Stimulated activated naive B cell treated with anti-CD40 and anti-IgM and Interleukin-4, amounts not matched to agents 10 μg/mL and 1 μg/mL and 100 μg/mL, for 72 hours (primary cell): ENCODE results near the gene OR5W2.
"Not testable (repeated sequence)": the region's sequence is repeated elsewhere in the genome, so short reads cannot be mapped to it uniquely, and the experiment has no call there.

ENCODE experiments used
- ATAC-seq, 2 donors: fragments of 150-1000 bp; cut with Tn5 transposase; replicated peaks; 2 replicates each; pipeline ENCODE4 v1.10.0; 2021; ENCODE audit warnings: moderate library complexity in 1 of 2
- DNase-seq: peaks from one replicate; pipeline ENCODE4 v3.0.0; 2021
- H3K27ac Mint-ChIP-seq: one replicate; pipeline ENCODE4 v1.8.0; 2022; ENCODE audit warnings: mild to moderate bottlenecking, mixed read lengths
- H3K27me3 Mint-ChIP-seq, 2 donors: one replicate each; pipeline ENCODE4 v1.8.0; 2022; ENCODE audit warnings: mixed read lengths in 2 of 2
- H3K36me3 Mint-ChIP-seq, 2 donors: one replicate each; pipeline ENCODE4 v1.8.0; 2022; ENCODE audit warnings: mixed read lengths in 2 of 2, mild to moderate bottlenecking in 1 of 2
- H3K4me1 Mint-ChIP-seq, 2 donors: one replicate each; pipeline ENCODE4 v1.8.0; 2022; ENCODE audit warnings: mixed read lengths in 2 of 2, mild to moderate bottlenecking in 1 of 2
- H3K4me3 Mint-ChIP-seq, 2 donors: one replicate each; pipeline ENCODE4 v1.8.0; 2022; ENCODE audit warnings: mild to moderate bottlenecking in 2 of 2, mixed read lengths in 2 of 2, moderate library complexity in 1 of 2
- H3K9me3 Mint-ChIP-seq, 2 donors: one replicate each; pipeline ENCODE4 v1.8.0; 2022; ENCODE audit warnings: mixed read lengths in 2 of 2, mild to moderate bottlenecking in 1 of 2

The OR5W2 gene

GRCh38 chr11:55914482-55914881 lies at the start of gene OR5W2:
TSS of gene OR5W2 (minus strand) at chr11:55914582. CDS start at chr11:55914582, 0 bp downstream.
- H3K27me3 Mint-ChIP-seq: no peaks in the 10 kb centered on the region
- H3K4me3 Mint-ChIP-seq: no peak within 1 kb of the TSS
- H3K4me1 Mint-ChIP-seq: no peaks in the 10 kb centered on the region
- H3K27ac Mint-ChIP-seq: no peak within 1 kb of the TSS
- H3K9me3 Mint-ChIP-seq: peaks cover 5 to 7% of the 10 kb centered on the region in 2 donors
- DNase-seq (no peak), ATAC-seq (no peak)
- no peaks in the 10 kb centered on the region for H3K36me3 Mint-ChIP-seq

DNA sequence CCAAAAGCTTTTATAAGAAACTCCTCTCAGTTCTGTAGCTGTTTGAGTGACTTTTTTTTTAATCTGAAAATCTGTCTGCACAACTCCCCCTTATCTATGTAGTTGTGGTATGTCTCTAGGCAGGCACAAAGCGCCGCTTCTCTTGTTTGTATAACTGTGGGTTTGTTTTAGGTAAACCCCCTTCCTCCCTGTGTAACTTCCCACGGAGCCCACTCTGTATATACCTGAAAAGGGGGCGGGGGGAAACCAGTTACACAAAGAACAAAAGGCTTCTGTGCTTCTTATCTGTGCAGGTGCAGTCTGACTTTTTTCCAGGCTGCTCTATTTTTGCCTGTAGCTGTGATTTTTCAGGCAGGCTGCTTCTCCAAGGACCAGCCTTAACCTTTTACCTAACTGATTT lies 42.1 kb upstream of the OR5W2 start:
- Mint-ChIP-seq H3K9me3 (no peaks in the 10 kb centered on the region), H3K4me1 (no peaks in the 10 kb centered on the region), H3K27ac (no peak overlapping the region), H3K36me3 (no peaks in the 10 kb centered on the region), H3K27me3 (no peaks in the 10 kb centered on the region), H3K4me3 (no peak overlapping the region)
- no peak for DNase-seq
- ATAC-seq: no peak

- Mint-ChIP-seq H3K27ac (no peak overlapping the region), H3K36me3 (no peaks in the 10 kb centered on the region), H3K4me1 (no peaks in the 10 kb centered on the region), H3K9me3 (no peaks in the 10 kb centered on the region), H3K4me3 (no peak overlapping the region), H3K27me3 (no peaks in the 10 kb centered on the region)
- no peak for DNase-seq
- ATAC-seq: no peak
Measured at GRCh38 chr11:55949330-55949729, 34.9 kb upstream of the OR5W2 start.

GRCh38 chr11:55942785-55943392 lies 28.5 kb upstream of the OR5W2 start:
- ATAC-seq (no peak), DNase-seq (no peak)
- Mint-ChIP-seq H3K9me3 (peaks cover 0 to 1% of the 10 kb centered on the region in 2 donors), H3K4me1 (no peaks in the 10 kb centered on the region), H3K4me3 (no peak overlapping the region), H3K27me3 (no peaks in the 10 kb centered on the region), H3K36me3 (no peaks in the 10 kb centered on the region), H3K27ac (no peak overlapping the region)

GRCh38 chr11:55936300-55936699 lies 21.9 kb upstream of the OR5W2 start, which contains the start of gene OR5I1:
TSS of gene OR5I1 (minus strand) at chr11:55936400. CDS start at chr11:55936400, 0 bp downstream.
- H3K27ac Mint-ChIP-seq: no peak within 1 kb of the TSS

DNA sequence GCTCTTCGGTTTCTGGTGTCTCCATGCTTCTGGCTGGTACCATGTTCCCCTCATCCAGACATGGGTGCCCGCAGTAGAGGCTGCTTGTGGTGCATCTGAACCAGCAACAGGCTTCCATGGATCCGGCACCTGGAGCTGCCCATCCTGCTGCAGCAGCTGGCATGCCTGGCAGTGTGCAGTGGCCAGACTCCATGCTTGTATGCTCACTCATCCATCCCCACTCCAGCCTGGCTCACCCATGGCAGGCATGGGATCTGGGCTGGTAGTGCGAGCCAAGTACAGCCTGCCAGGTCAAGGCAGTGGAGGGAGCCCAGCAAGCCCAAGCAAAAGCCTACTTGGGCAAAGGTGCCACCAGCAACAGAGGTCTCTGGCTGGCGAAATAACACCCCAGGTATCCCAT lies 6.2 kb upstream of the OR5W2 start:
- no peaks in the 10 kb centered on the region for H3K27me3 Mint-ChIP-seq
- peaks cover 0 to 5% of the 10 kb centered on the region in 2 donors for H3K9me3 Mint-ChIP-seq
- H3K27ac Mint-ChIP-seq: no peak overlapping the region
- DNase-seq (no peak), ATAC-seq (no peak)
- no peak overlapping the region for H3K4me3 Mint-ChIP-seq
- H3K4me1 Mint-ChIP-seq: no peaks in the 10 kb centered on the region
- no peaks in the 10 kb centered on the region for H3K36me3 Mint-ChIP-seq

More at GRCh38 chr11:55936300-55936699, 21.9 kb upstream of the OR5W2 start, which contains the start of gene OR5I1:
- no peak for ATAC-seq
- no peak within 1 kb of the TSS for H3K4me3 Mint-ChIP-seq
- no peak for DNase-seq
- no peaks in the 10 kb centered on the region for H3K36me3 Mint-ChIP-seq
- H3K4me1 Mint-ChIP-seq: no peaks in the 10 kb centered on the region
- peaks cover 0 to 1% of the 10 kb centered on the region in 2 donors for H3K9me3 Mint-ChIP-seq
- no peaks in the 10 kb centered on the region for H3K27me3 Mint-ChIP-seq

DNA sequence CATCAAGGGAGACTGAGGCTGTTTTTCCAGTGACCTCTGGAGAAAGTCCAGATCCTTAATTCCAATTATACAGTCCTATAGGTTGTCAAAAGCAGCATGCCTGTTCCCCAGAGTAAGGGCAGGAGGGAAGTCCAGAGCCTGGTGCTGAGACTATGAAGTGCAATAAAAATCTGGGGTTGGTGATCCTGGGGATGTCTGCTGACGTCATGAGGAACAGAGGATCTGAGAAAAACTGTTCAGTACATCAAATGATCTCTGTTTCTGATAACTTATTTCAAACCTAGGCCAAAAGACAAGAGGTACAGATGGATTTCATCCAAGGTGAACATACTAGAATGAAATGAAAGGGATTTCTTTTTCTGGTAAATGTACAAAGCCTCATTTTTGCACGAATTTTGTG lies 12.1 kb downstream of the OR5W2 start:
- no peaks in the 10 kb centered on the region for H3K36me3 Mint-ChIP-seq
- no peaks in the 10 kb centered on the region for H3K4me1 Mint-ChIP-seq
- peaks cover 0 to 3% of the 10 kb centered on the region in 2 donors for H3K9me3 Mint-ChIP-seq
- H3K4me3 Mint-ChIP-seq: no peak overlapping the region
- no peak for ATAC-seq
- DNase-seq: no peak
- no peak overlapping the region for H3K27ac Mint-ChIP-seq
- H3K27me3 Mint-ChIP-seq: no peaks in the 10 kb centered on the region

DNA sequence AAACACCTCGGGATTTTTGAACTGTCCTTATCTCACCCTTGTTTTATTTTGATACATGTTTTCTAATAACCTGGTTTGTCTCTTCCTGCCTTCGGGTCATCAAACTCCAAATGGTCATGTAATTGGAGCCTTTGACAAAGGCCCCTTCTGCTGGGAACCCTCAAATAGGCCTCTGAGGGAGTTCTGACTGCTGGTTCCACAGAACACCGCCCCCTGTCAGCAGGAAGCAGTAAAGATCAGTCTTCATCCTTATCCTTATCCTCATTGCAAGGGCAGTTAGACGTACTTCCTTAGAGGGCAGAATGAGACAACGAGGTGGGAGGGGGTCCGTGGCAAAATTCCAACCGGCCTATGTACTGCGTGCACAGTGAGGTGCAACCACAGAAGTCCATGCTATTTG lies 19.2 kb downstream of the OR5W2 start:
- DNase-seq (no peak), ATAC-seq (no peak)
- Mint-ChIP-seq H3K27me3 (no peaks in the 10 kb centered on the region), H3K9me3 (peaks cover 3 to 8% of the 10 kb centered on the region in 2 donors), H3K4me1 (no peaks in the 10 kb centered on the region), H3K36me3 (no peaks in the 10 kb centered on the region), H3K27ac (no peak overlapping the region), H3K4me3 (no peak overlapping the region)

GRCh38 chr11:55885481-55885880 lies 28.9 kb downstream of the OR5W2 start:
- H3K27ac Mint-ChIP-seq, DNase-seq, H3K9me3 Mint-ChIP-seq, ATAC-seq, H3K27me3 Mint-ChIP-seq, H3K4me3 Mint-ChIP-seq, H3K36me3 Mint-ChIP-seq, H3K4me1 Mint-ChIP-seq: not testable (repeated sequence)

DNA sequence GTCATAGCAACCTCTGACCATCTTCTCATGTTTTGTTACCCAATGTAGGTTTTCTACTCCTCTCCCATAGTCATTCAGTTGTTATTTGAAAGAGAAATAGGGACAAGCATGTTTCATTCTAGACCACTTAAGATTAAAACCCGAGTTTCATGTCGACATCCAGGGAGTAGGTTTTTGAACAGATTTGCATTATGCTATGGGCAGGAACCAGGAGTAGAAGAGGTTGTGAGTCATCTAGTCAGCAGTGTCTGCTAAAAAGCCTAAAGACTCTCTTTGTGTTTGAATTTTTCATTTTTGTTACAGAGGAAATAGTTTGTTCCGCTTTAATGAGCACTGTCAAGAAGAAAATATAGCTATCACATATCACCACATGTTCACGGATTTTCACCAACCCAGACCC lies 29.4 kb downstream of the OR5W2 start:
- not testable (repeated sequence) for H3K27me3 Mint-ChIP-seq, H3K4me3 Mint-ChIP-seq, H3K4me1 Mint-ChIP-seq, H3K36me3 Mint-ChIP-seq, DNase-seq, H3K27ac Mint-ChIP-seq, ATAC-seq, H3K9me3 Mint-ChIP-seq

DNA sequence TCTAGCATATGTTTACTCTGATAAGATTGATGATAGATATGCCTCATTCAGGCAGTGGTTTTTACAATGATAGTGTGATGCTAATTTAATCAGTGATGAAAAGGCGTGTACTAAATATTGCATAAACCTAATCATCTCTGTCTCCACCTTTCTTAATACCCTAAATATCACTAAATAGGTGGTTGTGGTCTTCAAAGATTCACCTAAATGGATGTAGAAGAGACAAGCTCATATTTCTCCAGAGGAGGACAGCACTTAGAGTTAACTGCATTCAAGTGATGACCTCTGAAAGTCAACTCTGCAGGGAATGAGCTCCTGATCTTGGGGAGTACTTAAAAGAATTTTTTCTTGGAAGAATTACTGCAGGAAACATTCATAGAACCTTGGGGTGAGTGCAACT lies 31.4 kb downstream of the OR5W2 start, which contains the start of gene TRIM51:
Gene TRIM51 (plus strand): TSS at position 301 of the 400 bp plus-strand sequence. CDS start 2,132 bp downstream, outside the sequence.
- not testable (repeated sequence) for H3K4me1 Mint-ChIP-seq, H3K27ac Mint-ChIP-seq, ATAC-seq, H3K4me3 Mint-ChIP-seq, H3K27me3 Mint-ChIP-seq, H3K36me3 Mint-ChIP-seq, H3K9me3 Mint-ChIP-seq, DNase-seq

- not testable (repeated sequence) for ATAC-seq
Measured at GRCh38 chr11:55873146-55873545, 41.2 kb downstream of the OR5W2 start.

DNA sequence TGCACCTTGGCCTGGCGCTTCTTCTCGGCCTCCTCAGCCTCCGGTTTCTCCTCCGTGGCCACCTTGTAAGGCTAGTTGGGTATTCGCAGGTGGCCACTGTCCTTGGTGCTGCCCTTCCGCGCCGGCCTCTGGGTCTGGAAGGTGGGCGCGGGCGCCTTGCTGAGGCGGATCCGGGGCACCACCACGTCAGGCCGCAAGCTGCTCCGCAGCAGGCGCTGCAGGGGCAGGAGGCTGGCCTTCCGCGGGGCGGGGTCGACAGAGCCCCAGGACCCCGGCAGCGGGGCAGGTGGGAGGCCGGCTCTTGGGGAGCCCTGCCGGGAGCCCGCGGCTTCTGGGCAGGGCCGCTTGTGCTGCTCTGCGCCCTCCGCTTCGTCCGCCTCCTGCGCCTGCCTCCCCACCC lies 41.7 kb downstream of the OR5W2 start:
- not testable (repeated sequence) for H3K4me3 Mint-ChIP-seq, DNase-seq, H3K36me3 Mint-ChIP-seq, H3K4me1 Mint-ChIP-seq, H3K27ac Mint-ChIP-seq, ATAC-seq, H3K9me3 Mint-ChIP-seq, H3K27me3 Mint-ChIP-seq

More at GRCh38 chr11:55873146-55873545, 41.2 kb downstream of the OR5W2 start:
- H3K27ac Mint-ChIP-seq, H3K36me3 Mint-ChIP-seq, DNase-seq, H3K4me1 Mint-ChIP-seq, H3K4me3 Mint-ChIP-seq, H3K27me3 Mint-ChIP-seq: not testable (repeated sequence)
- peaks cover 4 to 11% of the 10 kb centered on the region in 2 donors for H3K9me3 Mint-ChIP-seq

GRCh38 chr11:55867354-55867753 lies 47.0 kb downstream of the OR5W2 start:
- H3K27ac Mint-ChIP-seq, H3K4me1 Mint-ChIP-seq, H3K27me3 Mint-ChIP-seq, H3K4me3 Mint-ChIP-seq, H3K36me3 Mint-ChIP-seq, ATAC-seq, DNase-seq, H3K9me3 Mint-ChIP-seq: not testable (repeated sequence)
